Lower leg skin (tissue), 4 donors: ENCODE data around the gene BPIFB2. TPM values are rescaled to one million over a fixed set of nuclear protein-coding genes. Genes with fewer than 3 reads are reported as not detected.

Experiments
- DNase-seq, 2 donors: peaks; one replicate each; pipeline ENCODE4 v3.0.0-alpha.2; 2019; ENCODE audit warnings: low spot score in 2 of 2
- H3K4me3 ChIP-seq: fragments of 200-600 bp; sonication (generic); 2 replicates; pipeline ENCODE4 v1.5.1; 2017; ENCODE audit warnings: mild to moderate bottlenecking, low read depth; ENCODE audit not compliant: poor library complexity, severe bottlenecking
- CTCF ChIP-seq, 3 donors: fragments of 450-650 bp; IDR thresholded peaks; one replicate each; pipeline ENCODE4 v1.5.1; 2016; ENCODE audit warnings: antibody characterized with exemption in 3 of 3, mild to moderate bottlenecking in 3 of 3, moderate library complexity in 2 of 3
- POLR2A ChIP-seq, 2 donors: fragments of 450-650 bp; IDR thresholded peaks; one replicate each; pipeline ENCODE4 v1.6.1; 2016 to 2017; ENCODE audit warnings: antibody characterized with exemption in 2 of 2, mild to moderate bottlenecking in 1 of 2, moderate library complexity in 1 of 2
- WGBS, 2 donors: methylation state at CpG; one replicate each; pipeline ENCODE4 v1.1.5; 2018; 5-methylcytosine and 5-hydroxymethylcytosine counted together
- intact Hi-C: fragments of 100-400 bp; cut with DNase I; formaldehyde crosslinking; loops from one replicate; pipeline ENCODE4 v1.15.0; 2023; ENCODE audit warnings: low total_unique reads
- total RNA-seq, 4 donors: library from RNA; depleted of rRNA; stranded (reverse); fragments of >200 nt; gene quantifications; one replicate each; pipeline ENCODE4 v1.1.0, GENCODE V29; 2016

The BPIFB2 gene
- total RNA-seq, 4 donors from 2014 or later = not detected

- H3K4me3 ChIP-seq = no peak overlapping the region
- TF ChIP-seq CTCF (IDR thresholded peaks at IDR 0.05) (no peak), POLR2A (IDR thresholded peaks at IDR 0.05) (no peak)
- intact Hi-C loops = no loop called here
- no peak for DNase-seq
- 61 to 64% methylated on average over 16 of the region's 16 CpGs for WGBS, 2 donors
Observed at GRCh38 chr20:33014336-33015113, 7.0 kb downstream of the BPIFB2 start.

GRCh38 chr20:33015114-33015484, 7.6 kb downstream of the BPIFB2 start:
- 66 to 80% methylated on average over 10 of the region's 10 CpGs for WGBS, 2 donors
- no peak for DNase-seq
- intact Hi-C loops = no loop called here
- TF ChIP-seq POLR2A (IDR thresholded peaks at IDR 0.05) = no peak
- no peak for TF ChIP-seq CTCF (IDR thresholded peaks at IDR 0.05)
- no peak overlapping the region for H3K4me3 ChIP-seq

GRCh38 chr20:33015700-33016580, 8.4 kb downstream of the BPIFB2 start:
- TF ChIP-seq POLR2A (IDR thresholded peaks at IDR 0.05) = no peak
- TF ChIP-seq CTCF (IDR thresholded peaks at IDR 0.05) = no peak
- H3K4me3 ChIP-seq = no peak overlapping the region
- intact Hi-C loops = no loop called here
- no peak for DNase-seq
- 59 to 65% methylated on average over 15 of the region's 15 CpGs for WGBS, 2 donors

GRCh38 chr20:33016581-33017109, 9.1 kb downstream of the BPIFB2 start:
- intact Hi-C loops = no loop called here
- no peak overlapping the region for H3K4me3 ChIP-seq
- DNase-seq = no peak
- no peak for TF ChIP-seq POLR2A (IDR thresholded peaks at IDR 0.05)
- no peak for TF ChIP-seq CTCF (IDR thresholded peaks at IDR 0.05)
- WGBS, 2 donors = 64 to 75% methylated on average over 7 of the region's 7 CpGs

- H3K4me3 ChIP-seq = no peak overlapping the region
- WGBS, 2 donors = 80 to 84% methylated on average over 7 of the region's 7 CpGs
- intact Hi-C loops = no loop called here
- no peak for DNase-seq
- TF ChIP-seq CTCF (IDR thresholded peaks at IDR 0.05) (no peak), POLR2A (IDR thresholded peaks at IDR 0.05) (no peak)
Observed at GRCh38 chr20:33017542-33017941, 10.0 kb downstream of the BPIFB2 start.
